ENCODE measurements around the gene CERS4.
"Not testable (repeated sequence)": the region's sequence is repeated elsewhere in the genome, so short reads cannot be mapped to it uniquely, and the experiment has no call there.

GRCh38 chr19:8223442-8223841, 14.3 kb downstream of the CERS4 start:
- TF ChIP-seq CTCF, EP300 (IDR thresholded peaks at IDR 0.05): not testable (repeated sequence)

Measured in tibial nerve (tissue), 4 donors.